Measurements from ENCODE around the gene GTF2IRD1. TPM values are rescaled to one million over a fixed set of nuclear protein-coding genes. Genes with fewer than 3 reads are reported as not detected.
"Not testable (repeated sequence)": the region's sequence is repeated elsewhere in the genome, so short reads cannot be mapped to it uniquely, and the experiment has no call there.

GTF2IRD1 gene
- polyA plus RNA-seq, 1 of the 3 experiments (the other 2 are of a cell fraction), result 26.4 TPM

GRCh38 chr7:74485611-74486010 is 31.9 kb downstream of the GTF2IRD1 start:
- no peak for TF ChIP-seq USF1 (IDR thresholded peaks at IDR 0.05; ENCODE audit: borderline replicate concordance, low read depth)
- 93% methylated on average over 7 of the region's 7 CpGs for WGBS (ENCODE audit: low lambda C conversion rate)
- no peaks in the 10 kb centered on the region for H3K9me2 ChIP-seq
- POLR2A ChIA-PET, result no interaction called here
- no peaks in the 10 kb centered on the region for H3K27me3 ChIP-seq (ENCODE audit: insufficient read depth)
- no peak overlapping the region for H3K4me3 ChIP-seq (ENCODE audit: low read depth in 2 of 2, low read length in 1 of 2)
- no peak overlapping the region for H2AFZ ChIP-seq (ENCODE audit: low read depth)
- 0 out of 2 replicates have a peak, but pooled peaks cover 7% of the 10 kb centered on the region for H4K20me1 ChIP-seq (ENCODE audit: insufficient read depth)
- H3F3A ChIP-seq (replicated peaks; ENCODE audit: insufficient read depth), result peaks cover 16% of the 10 kb centered on the region
- DNase-seq, result no peak
- no peak overlapping the region for H3K27ac ChIP-seq (ENCODE audit: low read depth in 2 of 2, low read length in 1 of 2)
- H3K9me3 ChIP-seq, result no peaks in the 10 kb centered on the region
- no peaks in the 10 kb centered on the region for H3K36me3 ChIP-seq (replicated peaks in 1 of 2; ENCODE audit: control insufficient read depth in 1 of 2, insufficient read depth in 2 of 2, low read length in 1 of 2)
- no peak overlapping the region for H3K9ac ChIP-seq
- H3K4me1 ChIP-seq (ENCODE audit: control insufficient read depth in 1 of 2, insufficient read depth in 2 of 2, low read depth in 1 of 2, low read length in 1 of 2), result peaks cover 17 to 23% of the 10 kb centered on the region in 2 experiments; a peak in 3 of 4 replicates
- H3K79me2 ChIP-seq (ENCODE audit: insufficient read depth), result peaks cover 52% of the 10 kb centered on the region
- CTCF ChIA-PET, result interaction anchor here (1.0 kb wide), 2 partner anchors 13 to 18 kb away, joined by 3 to 5 read pairs; no protein-coding TSS in a partner anchor
- no peak overlapping the region for H3K4me2 ChIP-seq

GRCh38 chr7:74488518-74489030 is 34.9 kb downstream of the GTF2IRD1 start:
- H3F3A ChIP-seq (replicated peaks; ENCODE audit: insufficient read depth); H3K36me3 ChIP-seq (replicated peaks in 1 of 2; ENCODE audit: control insufficient read depth in 1 of 2, insufficient read depth in 2 of 2, low read length in 1 of 2); H4K20me1 ChIP-seq (ENCODE audit: insufficient read depth); H3K27ac ChIP-seq (ENCODE audit: low read depth in 2 of 2, low read length in 1 of 2); H3K4me2 ChIP-seq; H2AFZ ChIP-seq (ENCODE audit: low read depth); H3K27me3 ChIP-seq (ENCODE audit: insufficient read depth); H3K9me3 ChIP-seq; DNase-seq; H3K9ac ChIP-seq; POLR2A ChIA-PET; H3K4me1 ChIP-seq (ENCODE audit: control insufficient read depth in 1 of 2, insufficient read depth in 2 of 2, low read depth in 1 of 2, low read length in 1 of 2); H3K9me2 ChIP-seq; H3K4me3 ChIP-seq (ENCODE audit: low read depth in 2 of 2, low read length in 1 of 2): not testable (repeated sequence)
- CTCF ChIA-PET, result interaction anchor here (0.7 to 1.4 kb wide), 5 partner anchors 10 to 76 kb away, joined by 3 to 9 read pairs (median 3); no protein-coding TSS in a partner anchor
- WGBS (ENCODE audit: low lambda C conversion rate), result 93% methylated on average over 8 of the region's 8 CpGs
- peaks cover 53% of the 10 kb centered on the region for H3K79me2 ChIP-seq (ENCODE audit: insufficient read depth)

- no peaks in the 10 kb centered on the region for H3K9me3 ChIP-seq
- H3K9ac ChIP-seq, result no peak overlapping the region
- WGBS (ENCODE audit: low lambda C conversion rate), result 95% methylated on average over 19 of the region's 19 CpGs
- ChIA-PET POLR2A (interaction anchor here (0.6 kb wide), 1 partner anchor 156 kb away, joined by 3 read pairs; no protein-coding TSS in a partner anchor), CTCF (interaction anchor here (0.9 to 1.9 kb wide), 4 partner anchors 40 to 90 kb away, joined by 3 to 6 read pairs (median 4); no protein-coding TSS in a partner anchor)
- H3K27ac ChIP-seq (ENCODE audit: low read depth in 2 of 2, low read length in 1 of 2), result no peak overlapping the region
- no peaks in the 10 kb centered on the region for H3K36me3 ChIP-seq (replicated peaks in 1 of 2; ENCODE audit: control insufficient read depth in 1 of 2, insufficient read depth in 2 of 2, low read length in 1 of 2)
- no peaks in the 10 kb centered on the region; a peak in 1 of 4 replicates for H3K4me1 ChIP-seq (ENCODE audit: control insufficient read depth in 1 of 2, insufficient read depth in 2 of 2, low read depth in 1 of 2, low read length in 1 of 2)
- H3K4me3 ChIP-seq (ENCODE audit: low read depth in 2 of 2, low read length in 1 of 2), result no peak overlapping the region
- DNase-seq, result peak; percentile 41
- H3K27me3 ChIP-seq (ENCODE audit: insufficient read depth), result no peaks in the 10 kb centered on the region
- no peak overlapping the region for H2AFZ ChIP-seq (ENCODE audit: low read depth)
- no peaks in the 10 kb centered on the region for H3F3A ChIP-seq (replicated peaks; ENCODE audit: insufficient read depth)
- H3K79me2 ChIP-seq (ENCODE audit: insufficient read depth), result peaks cover 50% of the 10 kb centered on the region
- H3K4me2 ChIP-seq, result no peak overlapping the region
- 0 out of 2 replicates have a peak, but pooled peaks cover under 1% of the 10 kb centered on the region for H4K20me1 ChIP-seq (ENCODE audit: insufficient read depth)
- H3K9me2 ChIP-seq, result no peaks in the 10 kb centered on the region
- TF ChIP-seq NRF1 (IDR thresholded peaks at IDR 0.05; ENCODE audit: low read depth, low read length) (no peak), YY1 (IDR thresholded peaks at IDR 0.05; ENCODE audit: low read depth) (no peak), RFX5 (IDR thresholded peaks at IDR 0.05; ENCODE audit: low read length) (no peak), JUND (IDR thresholded peaks at IDR 0.05) (no peak), MAX (IDR thresholded peaks at IDR 0.05; ENCODE audit: low read depth) (no peak), ZBTB33 (IDR thresholded peaks at IDR 0.05; ENCODE audit: borderline replicate concordance, low read depth) (no peak), NFIC (IDR thresholded peaks at IDR 0.05; ENCODE audit: borderline replicate concordance) (no peak), TAF1 (IDR thresholded peaks at IDR 0.05; ENCODE audit: borderline replicate concordance, low read depth, low read length) (no peak), REST (IDR thresholded peaks at IDR 0.05; ENCODE audit: low read depth, low read length) (no peak), CHD2 (IDR thresholded peaks at IDR 0.05; ENCODE audit: low read length, partially characterized antibody) (no peak), GATA2 (CRISPR knock-in tag; IDR thresholded peaks at IDR 0.05) (no peak)
These were observed 36.6 kb downstream of the GTF2IRD1 start for GRCh38 chr7:74489997-74490945.
